Sigmoid colon (tissue), 7 donors: ENCODE data around the gene ARG2. TPM values are rescaled to one million over a fixed set of nuclear protein-coding genes. Genes with fewer than 3 reads are reported as not detected.
A peak's percentile ranks its signal among the peaks of the same experiment; 100 is the strongest.

Source experiments
- DNase-seq: peaks from one replicate; pipeline ENCODE4 v3.0.0-alpha.2; 2019
- H3K27ac ChIP-seq, 4 donors: fragments of 200-600 bp; sonication (generic); one replicate each; pipeline ENCODE4 v1.5.1; 2016 to 2019; ENCODE audit warnings: mild to moderate bottlenecking in 1 of 4
- H3K27me3 ChIP-seq, 3 donors: fragments of 200-600 bp; sonication (generic); one replicate each; pipeline ENCODE4 v1.5.1; 2019; ENCODE audit warnings: mild to moderate bottlenecking in 1 of 3
- H3K36me3 ChIP-seq, 4 donors: fragments of 200-600 bp; sonication (generic); one replicate each; pipeline ENCODE4 v1.5.1; 2016 to 2019
- H3K4me1 ChIP-seq, 4 donors: fragments of 200-600 bp; sonication (generic); one replicate each; pipeline ENCODE4 v1.5.1; 2017 to 2019
- H3K4me3 ChIP-seq, 4 donors: fragments of 200-600 bp; sonication (generic); one replicate each; pipeline ENCODE4 v1.5.1; 2017 to 2019; ENCODE audit warnings: mild to moderate bottlenecking in 2 of 4, moderate library complexity in 1 of 4
- H3K9me3 ChIP-seq, 4 donors: fragments of 200-600 bp in 3 of 4; sonication (generic) in 3 of 4; one replicate each; pipeline versions ENCODE4 v1.5.1 to v1.6.1; 2013 to 2019
- CTCF ChIP-seq, 4 experiments: fragments of 450-650 bp in 3 of 4; fragments of 200-600 bp in 1 of 4; IDR thresholded peaks; one replicate each; pipeline ENCODE4 v1.5.1; 2016 to 2019; ENCODE audit warnings: antibody characterized with exemption in 4 of 4, mild to moderate bottlenecking in 3 of 4, moderate library complexity in 2 of 4
- EP300 ChIP-seq, 4 donors: sonication (generic); formaldehyde crosslinking; IDR thresholded peaks; one replicate each; pipeline ENCODE4 v1.6.1; 2017; ENCODE audit warnings: antibody characterized with exemption in 4 of 4
- POLR2A ChIP-seq, 2 donors: fragments of 450-650 bp; IDR thresholded peaks; one replicate each; pipeline ENCODE4 v1.6.1; 2016; ENCODE audit warnings: antibody characterized with exemption in 2 of 2, mild to moderate bottlenecking in 2 of 2, moderate library complexity in 2 of 2
- POLR2AphosphoS5 ChIP-seq, 4 donors: sonication (generic); formaldehyde crosslinking; IDR thresholded peaks; one replicate each; pipeline ENCODE4 v1.6.1; 2017; ENCODE audit warnings: antibody characterized with exemption in 4 of 4
- WGBS, 2 donors: extraction: QIAGEN DNeasy Blood & Tissue Kit; methylation state at CpG; one replicate each; pipeline ENCODE4 v1.1.7; 2013; 5-methylcytosine and 5-hydroxymethylcytosine counted together
- intact Hi-C: fragments of 100-400 bp; cut with DNase I; formaldehyde crosslinking; loops from one replicate; pipeline ENCODE4 v1.15.1; 2023
- polyA plus RNA-seq, 3 donors: library from polyadenylated mRNA; stranded (reverse); fragments of 200-250 nt; gene quantifications; one replicate each; pipeline ENCODE4 v1.2.3, GENCODE V29; 2013
- small RNA-seq, 3 donors: library from RNA; depleted of rRNA; stranded (forward); fragments of <200 nt; gene quantifications; one replicate each; pipeline ENCODE3, GENCODE V24; 2016
- total RNA-seq, 4 donors: library from RNA; depleted of rRNA; stranded (reverse); fragments of >200 nt; gene quantifications; one replicate each; pipeline ENCODE4 v1.1.0, GENCODE V29; 2016
- donor health status: healthy with polysubstance abuse.
- donor health status: Bipolar disorder and iron deficiency.
- donor health status: healthy.

The ARG2 gene
- total and polyA plus RNA-seq, 7 donors, result 0.60 to 59.2 (median 5.7) TPM

- Histone ChIP-seq H3K36me3 (peaks cover under 1 to 25% (median 8%) of the 10 kb centered on the region in 4 donors), H3K4me1 (peaks cover 4 to 23% (median 17%) of the 10 kb centered on the region in 4 donors), H3K27me3 (no peaks in the 10 kb centered on the region), H3K4me3 (peak overlapping the region; percentile 85 to 95 (median 89)), H3K9me3 (no peaks in the 10 kb centered on the region), H3K27ac (peak overlapping the region; percentile 81 to 90 (median 86))
- intact Hi-C loops, result loop anchor here (1.0 to 5.0 kb wide), 2 partner anchors 20 to 93 kb away; partner anchors contain the start of gene PIGH
- peak; percentile 71 for DNase-seq
- WGBS, 2 donors, result 0 to 1% methylated on average over 21 of the region's 21 CpGs
- TF ChIP-seq EP300 (IDR thresholded peaks at IDR 0.05) (no peak), POLR2AphosphoS5 (IDR thresholded peaks at IDR 0.05) (peak in 1 of 4 donors; percentile 6), POLR2A (IDR thresholded peaks at IDR 0.05) (peak in 1 of 2 donors; percentile 14)
Measured at GRCh38 chr14:67694791-67695393, 75.2 kb downstream of the ARG2 start.

- peaks cover 0 to 20% (median 2%) of the 10 kb centered on the region in 4 donors for H3K36me3 ChIP-seq
- peak within 1 kb of the TSS; percentile 85 to 95 (median 89) for H3K4me3 ChIP-seq
- peaks cover 4 to 23% (median 17%) of the 10 kb centered on the region in 4 donors for H3K4me1 ChIP-seq
- intact Hi-C loops, result loop anchor here (1.0 to 5.0 kb wide), 2 partner anchors 20 to 93 kb away; partner anchors contain the start of gene PIGH
- peak; percentile 93 for DNase-seq
- H3K27ac ChIP-seq, result peak within 1 kb of the TSS; percentile 81 to 90 (median 86)
- H3K9me3 ChIP-seq, result no peaks in the 10 kb centered on the region
- TF ChIP-seq POLR2AphosphoS5 (IDR thresholded peaks at IDR 0.05), result peak; percentile 90 to 97 (median 96)
- TF ChIP-seq POLR2A (IDR thresholded peaks at IDR 0.05), result peak; percentile 90 to 91
- TF ChIP-seq CTCF (IDR thresholded peaks at IDR 0.05), result no peak
- WGBS, 2 donors, result 0% methylated on average over 25 of the region's 25 CpGs
- H3K27me3 ChIP-seq, result no peaks in the 10 kb centered on the region
Measured at GRCh38 chr14:67695394-67695949, 75.8 kb downstream of the ARG2 start, which contains the start of gene RDH11. RDH11 (minus strand) TSS chr14:67695764; CDS start chr14:67695703, 61 bp downstream.

GRCh38 chr14:67697006-67697405, 77.3 kb downstream of the ARG2 start:
- no peaks in the 10 kb centered on the region for H3K9me3 ChIP-seq
- no peaks in the 10 kb centered on the region for H3K27me3 ChIP-seq
- 88% methylated on average over 4 of the region's 4 CpGs for WGBS, 2 donors
- TF ChIP-seq CTCF (IDR thresholded peaks at IDR 0.05), result no peak
- no peak for TF ChIP-seq POLR2A (IDR thresholded peaks at IDR 0.05)
- TF ChIP-seq POLR2AphosphoS5 (IDR thresholded peaks at IDR 0.05), result no peak
- TF ChIP-seq EP300 (IDR thresholded peaks at IDR 0.05), result no peak
- H3K4me3 ChIP-seq, result no peak overlapping the region
- H3K4me1 ChIP-seq, result peaks cover 4 to 23% (median 17%) of the 10 kb centered on the region in 4 donors
- intact Hi-C loops, result loop anchor here (5.0 kb wide), 1 partner anchor 95 kb away; the partner anchor contains the start of gene PIGH
- H3K27ac ChIP-seq, result no peak overlapping the region
- peaks cover 0 to 4% (median 0%) of the 10 kb centered on the region in 4 donors for H3K36me3 ChIP-seq
- no peak for DNase-seq

- no peaks in the 10 kb centered on the region for H3K9me3 ChIP-seq
- no peak for TF ChIP-seq POLR2A (IDR thresholded peaks at IDR 0.05)
- no peak for TF ChIP-seq CTCF (IDR thresholded peaks at IDR 0.05)
- TF ChIP-seq POLR2AphosphoS5 (IDR thresholded peaks at IDR 0.05), result no peak
- TF ChIP-seq EP300 (IDR thresholded peaks at IDR 0.05), result no peak
- no peaks in the 10 kb centered on the region for H3K27me3 ChIP-seq
- H3K4me1 ChIP-seq, result peaks cover 4 to 17% (median 12%) of the 10 kb centered on the region in 4 donors
- no peak overlapping the region for H3K4me3 ChIP-seq
- H3K36me3 ChIP-seq, result no peaks in the 10 kb centered on the region
- WGBS, 2 donors, result 75 to 78% methylated on average over 1 of the region's 1 CpG
- no peak for DNase-seq
- intact Hi-C loops, result loop anchor here (5.0 kb wide), 1 partner anchor 96 kb away; the partner anchor contains the start of gene PIGH
- no peak overlapping the region for H3K27ac ChIP-seq
Measured at GRCh38 chr14:67698179-67698578, 78.5 kb downstream of the ARG2 start.

Small RNA genes lying within 50 kb of the gene (small RNA-seq; reads per million reads assigned to genes)
- gene AL132640.3 (0 reads per million in 3 donors), gene RF00019 (0 reads per million in 3 donors), gene RNA5SP386 (0 to 0.07 (median 0) reads per million in 3 donors)

Other genes starting within 250 kb of the ARG2 start
- 1 to 10 TPM in 2 of 4 donors, under 1 TPM in 1, not detected in 1; 0.16 to 7.8 (median 1.8) TPM for gene PLEK2, start 207.8 kb upstream of the ARG2 start, total RNA-seq
- gene PLEK2, start 207.8 kb upstream of the ARG2 start, polyA plus RNA-seq, result 10 to 100 TPM; 35.4 to 51.8 (median 35.8) TPM
- 10 to 100 TPM in 1 of 4 donors, 1 to 10 TPM in 3; 5.6 to 16.4 (median 6.1) TPM for gene TMEM229B, start 131.2 kb upstream of the ARG2 start, total RNA-seq
- 1 to 10 TPM; 1.2 to 8.0 (median 4.4) TPM for gene TMEM229B, start 131.2 kb upstream of the ARG2 start, polyA plus RNA-seq
- gene PLEKHH1, start 86.6 kb upstream of the ARG2 start, total RNA-seq, result 1 to 10 TPM; 2.0 to 8.0 (median 2.9) TPM
- gene PLEKHH1, start 86.6 kb upstream of the ARG2 start, polyA plus RNA-seq, result 10 to 100 TPM; 10.8 to 25.3 (median 12.3) TPM
- 10 to 100 TPM; 15.2 to 32.9 (median 24.4) TPM for gene PIGH, start 19.7 kb upstream of the ARG2 start, total RNA-seq
- gene PIGH, start 19.7 kb upstream of the ARG2 start, polyA plus RNA-seq, result 10 to 100 TPM in 1 of 3 donors, 1 to 10 TPM in 2; 8.4 to 14.1 (median 9.9) TPM
- gene VTI1B, start 54.7 kb downstream of the ARG2 start, total RNA-seq, result 100 to 1,000 TPM in 2 of 4 donors, 10 to 100 TPM in 2; 58.6 to 114 (median 97.7) TPM
- 100 to 1,000 TPM in 2 of 3 donors, 10 to 100 TPM in 1; 68.5 to 148 (median 138) TPM for gene VTI1B, start 54.7 kb downstream of the ARG2 start, polyA plus RNA-seq
- 10 to 100 TPM; 24.7 to 49.0 (median 38.5) TPM for gene RDH11, start 75.8 kb downstream of the ARG2 start, total RNA-seq
- 10 to 100 TPM in 2 of 3 donors, 1 to 10 TPM in 1; 4.2 to 58.5 (median 14.6) TPM for gene RDH11, start 75.8 kb downstream of the ARG2 start, polyA plus RNA-seq
- gene RDH12, start 82.0 kb downstream of the ARG2 start, total RNA-seq, result not detected
- under 1 TPM in 2 of 3 donors, not detected in 1; 0.12 to 0.60 TPM for gene RDH12, start 82.0 kb downstream of the ARG2 start, polyA plus RNA-seq
- gene ZFYVE26, start 196.7 kb downstream of the ARG2 start, total RNA-seq, result 10 to 100 TPM; 16.6 to 48.7 (median 22.1) TPM
- 10 to 100 TPM in 1 of 3 donors, 1 to 10 TPM in 2; 1.8 to 10.5 (median 4.2) TPM for gene ZFYVE26, start 196.7 kb downstream of the ARG2 start, polyA plus RNA-seq
- gene RAD51B, start 199.9 kb downstream of the ARG2 start, total RNA-seq, result 10 to 100 TPM in 2 of 4 donors, 1 to 10 TPM in 2; 7.1 to 24.4 (median 16.8) TPM
- gene RAD51B, start 199.9 kb downstream of the ARG2 start, polyA plus RNA-seq, result 1 to 10 TPM; 2.4 to 6.9 (median 4.3) TPM